DND-41 (cell line): ENCODE data around the gene APBB1IP.

Experiments used
- EZH2 ChIP-seq: IDR thresholded peaks from 3 replicates; pipeline ENCODE4 v1.6.1; 2012; ENCODE audit warnings: borderline replicate concordance, low read depth, mild to moderate bottlenecking, moderate library complexity, low read length, inconsistent platforms; ENCODE audit not compliant: severe bottlenecking
- TF ChIP-seq, protein P1 (sequence below): IDR thresholded peaks from 2 replicates; pipeline ENCODE4 v1.5.1; 2012; ENCODE audit warnings: borderline replicate concordance, low read length, moderate library complexity, mild to moderate bottlenecking; ENCODE audit not compliant: poor library complexity, severe bottlenecking; ENCODE audit errors: extremely low read depth

DNA sequence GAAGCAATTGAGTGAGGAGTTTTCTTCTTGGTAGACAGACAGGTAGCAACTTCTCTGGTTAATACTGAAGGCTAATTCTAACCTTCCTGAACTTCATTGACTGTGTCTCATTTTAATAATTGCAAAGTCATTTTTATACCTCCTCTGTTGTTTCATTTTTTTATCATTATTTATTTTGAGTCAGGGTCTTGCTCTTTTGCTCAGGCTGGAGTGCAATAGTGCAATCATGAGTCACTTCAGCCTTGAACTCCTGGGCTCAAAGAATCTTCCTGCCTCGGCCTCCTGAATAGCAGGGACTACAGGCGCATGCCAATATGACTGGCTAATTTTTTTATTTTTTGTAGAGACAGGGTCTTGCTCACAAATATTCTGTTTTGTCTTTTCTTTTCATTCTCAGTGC lies 45.4 kb downstream of the APBB1IP start:
- TF ChIP-seq, protein P1, sequence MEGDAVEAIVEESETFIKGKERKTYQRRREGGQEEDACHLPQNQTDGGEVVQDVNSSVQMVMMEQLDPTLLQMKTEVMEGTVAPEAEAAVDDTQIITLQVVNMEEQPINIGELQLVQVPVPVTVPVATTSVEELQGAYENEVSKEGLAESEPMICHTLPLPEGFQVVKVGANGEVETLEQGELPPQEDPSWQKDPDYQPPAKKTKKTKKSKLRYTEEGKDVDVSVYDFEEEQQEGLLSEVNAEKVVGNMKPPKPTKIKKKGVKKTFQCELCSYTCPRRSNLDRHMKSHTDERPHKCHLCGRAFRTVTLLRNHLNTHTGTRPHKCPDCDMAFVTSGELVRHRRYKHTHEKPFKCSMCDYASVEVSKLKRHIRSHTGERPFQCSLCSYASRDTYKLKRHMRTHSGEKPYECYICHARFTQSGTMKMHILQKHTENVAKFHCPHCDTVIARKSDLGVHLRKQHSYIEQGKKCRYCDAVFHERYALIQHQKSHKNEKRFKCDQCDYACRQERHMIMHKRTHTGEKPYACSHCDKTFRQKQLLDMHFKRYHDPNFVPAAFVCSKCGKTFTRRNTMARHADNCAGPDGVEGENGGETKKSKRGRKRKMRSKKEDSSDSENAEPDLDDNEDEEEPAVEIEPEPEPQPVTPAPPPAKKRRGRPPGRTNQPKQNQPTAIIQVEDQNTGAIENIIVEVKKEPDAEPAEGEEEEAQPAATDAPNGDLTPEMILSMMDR: no peak
- no peak for TF ChIP-seq EZH2
